H1 (cell line): ENCODE results near the gene NCL. TPM values are rescaled to one million over a fixed set of nuclear protein-coding genes. Genes with fewer than 3 reads are reported as not detected.

ENCODE experiments used
- ATF3 ChIP-seq: IDR thresholded peaks from 2 replicates; pipeline ENCODE4 v1.6.1; 2011; ENCODE audit warnings: low read depth, mild to moderate bottlenecking, low read length; ENCODE audit not compliant: insufficient read depth
- CHD7 ChIP-seq: fragments of 300-600 bp; sonication (generic); IDR thresholded peaks from 2 replicates; pipeline ENCODE4 v1.7.1; 2012; ENCODE audit warnings: low read length, moderate library complexity, mild to moderate bottlenecking, inconsistent platforms; ENCODE audit not compliant: insufficient replicate concordance
- E2F6 ChIP-seq: IDR thresholded peaks from 2 replicates; pipeline ENCODE4 v1.6.1; 2012; ENCODE audit warnings: inconsistent platforms
- EZH2 ChIP-seq: fragments of 200-600 bp; sonication (generic); IDR thresholded peaks from 2 replicates; pipeline ENCODE4 v1.7.1; 2012; ENCODE audit warnings: low read depth, mild to moderate bottlenecking, moderate library complexity, low read length, inconsistent platforms; ENCODE audit not compliant: severe bottlenecking
- FOSL1 ChIP-seq: IDR thresholded peaks from 2 replicates; pipeline ENCODE4 v1.6.1; 2011; ENCODE audit warnings: mild to moderate bottlenecking, low read depth, low read length, moderate library complexity; ENCODE audit not compliant: insufficient read depth
- GABPA ChIP-seq: IDR thresholded peaks from 2 replicates; pipeline ENCODE4 v1.6.1; 2011; ENCODE audit warnings: mild to moderate bottlenecking, low read length, moderate library complexity, borderline replicate concordance; ENCODE audit not compliant: insufficient read depth
- HDAC2 ChIP-seq, 2 experiments: fragments of 300-600 bp in 1 of 2; sonication (generic) in 1 of 2; IDR thresholded peaks; 2 replicates each; pipeline ENCODE4 v1.6.1; 2011 to 2012; ENCODE audit warnings: low read depth in 2 of 2, low read length in 2 of 2, mild to moderate bottlenecking in 2 of 2, moderate library complexity in 2 of 2, borderline replicate concordance in 1 of 2, inconsistent platforms in 1 of 2
- KDM1A ChIP-seq: fragments of 200-600, 300-600 bp; sonication (generic); IDR thresholded peaks from 2 replicates; pipeline ENCODE4 v1.7.1; 2016; ENCODE audit warnings: mild to moderate bottlenecking, low read length, borderline replicate concordance
- KDM5A ChIP-seq: fragments of 200-600 bp; IDR thresholded peaks from 2 replicates; pipeline ENCODE4 v1.7.1; 2012; ENCODE audit warnings: mild to moderate bottlenecking, low read length, inconsistent platforms, mixed read lengths
- ZNF274 ChIP-seq: IDR thresholded peaks from 2 replicates; pipeline ENCODE4 v1.7.0; 2012; ENCODE audit warnings: low read length, borderline replicate concordance; ENCODE audit errors: extremely low read depth
- polyA plus RNA-seq, 7 experiments: library from polyadenylated mRNA; depleted of rRNA in 3 of 7; stranded (reverse) in 5 of 7; unstranded in 2 of 7; fragments of >200 nt in 5 of 7; fragments of 200-250 nt in 2 of 7; gene quantifications; 1 replicate in 5 of 7; 2 replicates in 1 of 7; 4 replicates in 1 of 7; pipeline versions ENCODE4 v1.2.1 to v1.2.3, GENCODE V29; 2011 to 2013; ENCODE audit warnings: missing spikeins in 2 of 7, mixed read lengths in 2 of 7
- total RNA-seq: library from RNA; stranded (reverse); fragmentation: NEBNext Ultra II Directional; extraction: Animal tissue kit (Norgen Biotek cat#: 25700); gene quantifications from 2 replicates; pipeline ENCODE4 v1.2.1, GENCODE V29; 2021

Gene NCL
- total and polyA plus RNA-seq, 2 of the 8 experiments (the other 6 are each of a cell fraction or from before 2014, with no cell fraction given): 61.2 to 1,478 TPM

- TF ChIP-seq CHD7 (no peak), EZH2 (no peak), KDM5A (no peak), HDAC2 (IDR thresholded peaks at IDR 0.05; ENCODE audit: borderline replicate concordance in 1 of 2, low read depth in 2 of 2, low read length in 2 of 2) (no peak), ZNF274 (no peak), KDM1A (no peak), E2F6 (no peak), ATF3 (no peak), GABPA (no peak), FOSL1 (no peak)
These were observed 16.5 kb upstream of the NCL start (continued) for GRCh38 chr2:231480781-231481180.
